Kidney (tissue), 14 donors: ENCODE data around the gene C1QTNF3. TPM values are rescaled to one million over a fixed set of nuclear protein-coding genes. Genes with fewer than 3 reads are reported as not detected.

Source experiments
- DNase-seq, 5 donors: peaks; one replicate each; pipeline ENCODE4 v3.0.0-alpha.2; 2013 to 2020
- FAIRE-seq: peaks from 2 replicates; lab custom pipeline; 2012; peaks lifted over from hg19 to GRCh38; lab: Jason Lieb, UNC
- H3K27ac ChIP-seq, 2 donors: one replicate each; pipeline ENCODE4 v1.7.0; 2013; ENCODE audit warnings: low read depth in 2 of 2, low read length in 2 of 2, inconsistent platforms in 1 of 2
- H3K27me3 ChIP-seq: one replicate; pipeline ENCODE4 v1.7.1; 2013; ENCODE audit warnings: low read length, inconsistent platforms; ENCODE audit not compliant: control insufficient read depth, insufficient read depth
- H3K36me3 ChIP-seq, 3 donors: one replicate each; pipeline versions ENCODE4 v1.7.0 to v1.7.1; 2013; ENCODE audit warnings: low read length in 3 of 3, control low read depth in 1 of 3, inconsistent platforms in 1 of 3; ENCODE audit not compliant: insufficient read depth in 3 of 3, control insufficient read depth in 2 of 3
- H3K4me1 ChIP-seq, 3 donors: one replicate each; pipeline versions ENCODE4 v1.7.0 to v1.7.1; 2013; ENCODE audit warnings: low read length in 3 of 3, inconsistent platforms in 1 of 3, low read depth in 1 of 3; ENCODE audit not compliant: control insufficient read depth in 2 of 3, insufficient read depth in 2 of 3
- H3K4me3 ChIP-seq, 3 donors: one replicate each; pipeline versions ENCODE4 v1.7.0 to v1.8.1; 2013; ENCODE audit warnings: low read length in 3 of 3, control low read depth in 1 of 3, inconsistent platforms in 1 of 3
- H3K9ac ChIP-seq, 3 donors: one replicate each; pipeline versions ENCODE4 v1.7.0 to v1.7.1; 2013; ENCODE audit warnings: low read length in 3 of 3, control low read depth in 1 of 3, inconsistent platforms in 1 of 3
- H3K9me3 ChIP-seq, 3 donors: one replicate each; pipeline versions ENCODE4 v1.7.0 to v1.7.1; 2013; ENCODE audit warnings: low read length in 3 of 3, control low read depth in 1 of 3, inconsistent platforms in 1 of 3; ENCODE audit not compliant: control insufficient read depth in 2 of 3, insufficient read depth in 1 of 3
- intact Hi-C: fragments of 100-400 bp; cut with DNase I; formaldehyde crosslinking; loops from one replicate; pipeline ENCODE4 v1.11.1; 2022
- polyA plus RNA-seq: library from polyadenylated mRNA; stranded (reverse); fragments of 350-450 nt; fragmentation: Illumina TruSeq; extraction: RNeasy Lipid Tissue Mini Kit (QIAGEN cat#74804); gene quantifications from one replicate; pipeline ENCODE4 v1.2.3, GENCODE V29; 2014; ENCODE audit warnings: low read depth, low replicate concordance; ENCODE audit not compliant: insufficient read depth
- total RNA-seq: library from RNA; stranded (reverse); fragmentation: NEBNext Ultra II Directional; extraction: Animal tissue kit (Norgen Biotek cat#: 25700); gene quantifications from one replicate; pipeline ENCODE4 v1.2.1, GENCODE V29; 2021
- TF ChIP-seq, protein P1 (sequence below): IDR thresholded peaks from 3 replicates; pipeline ENCODE4 v1.5.1; 2012; ENCODE audit warnings: mild to moderate bottlenecking, moderate library complexity, borderline replicate concordance; ENCODE audit not compliant: insufficient read depth; ENCODE audit errors: extremely low read depth
- donor health status: control.
- donor health status: control.
- donor health status: control.
- donor health status: control.
- donor health status: control.
- donor health status: DM: yes; HTN: yes; CAD: no.
- donor health status: Normal renal cell carcinoma (clear cell type).

C1QTNF3 gene
- total and polyA plus RNA-seq, 2 donors from 2014 or later, result 6.3 to 38.4 TPM

DNA sequence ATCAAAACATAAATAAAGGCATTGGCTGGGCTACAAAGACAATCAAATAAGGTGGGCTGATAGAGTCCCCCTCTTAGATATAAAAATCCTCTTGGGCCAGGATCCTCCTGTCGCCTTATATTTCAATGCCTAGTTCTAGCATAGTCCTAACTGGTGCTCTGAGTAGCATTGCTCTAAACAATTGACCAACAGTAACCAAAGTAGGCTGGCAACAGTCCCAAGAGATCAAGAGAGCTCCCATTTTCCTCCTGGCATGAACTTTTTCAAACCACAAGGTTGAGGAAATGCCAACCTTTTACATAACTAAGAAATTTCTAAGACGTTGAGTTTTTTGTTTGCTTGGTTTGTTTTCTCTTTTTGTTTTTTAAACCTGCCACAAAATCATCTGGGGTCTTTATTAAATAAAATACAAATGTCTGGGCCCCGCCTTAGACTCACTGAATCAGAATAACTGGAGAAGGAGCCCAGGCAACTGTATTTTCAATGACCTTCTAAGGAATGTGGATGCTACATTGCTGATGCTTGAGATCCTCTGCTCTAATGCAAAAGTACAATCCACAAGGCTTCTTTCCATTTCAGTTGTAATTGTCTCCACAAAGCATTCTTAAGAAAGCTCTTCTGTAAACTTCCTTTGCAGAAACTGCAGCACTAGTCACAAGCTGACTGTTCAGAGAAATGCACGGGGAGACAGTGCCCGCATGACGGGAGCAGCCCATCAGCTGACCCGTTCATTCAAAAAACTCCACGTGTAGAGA lies 61.4 kb downstream of the C1QTNF3 start:
- H3K27ac ChIP-seq, result no peak overlapping the region
- TF ChIP-seq, protein P1, sequence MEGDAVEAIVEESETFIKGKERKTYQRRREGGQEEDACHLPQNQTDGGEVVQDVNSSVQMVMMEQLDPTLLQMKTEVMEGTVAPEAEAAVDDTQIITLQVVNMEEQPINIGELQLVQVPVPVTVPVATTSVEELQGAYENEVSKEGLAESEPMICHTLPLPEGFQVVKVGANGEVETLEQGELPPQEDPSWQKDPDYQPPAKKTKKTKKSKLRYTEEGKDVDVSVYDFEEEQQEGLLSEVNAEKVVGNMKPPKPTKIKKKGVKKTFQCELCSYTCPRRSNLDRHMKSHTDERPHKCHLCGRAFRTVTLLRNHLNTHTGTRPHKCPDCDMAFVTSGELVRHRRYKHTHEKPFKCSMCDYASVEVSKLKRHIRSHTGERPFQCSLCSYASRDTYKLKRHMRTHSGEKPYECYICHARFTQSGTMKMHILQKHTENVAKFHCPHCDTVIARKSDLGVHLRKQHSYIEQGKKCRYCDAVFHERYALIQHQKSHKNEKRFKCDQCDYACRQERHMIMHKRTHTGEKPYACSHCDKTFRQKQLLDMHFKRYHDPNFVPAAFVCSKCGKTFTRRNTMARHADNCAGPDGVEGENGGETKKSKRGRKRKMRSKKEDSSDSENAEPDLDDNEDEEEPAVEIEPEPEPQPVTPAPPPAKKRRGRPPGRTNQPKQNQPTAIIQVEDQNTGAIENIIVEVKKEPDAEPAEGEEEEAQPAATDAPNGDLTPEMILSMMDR, result no peak

DNA sequence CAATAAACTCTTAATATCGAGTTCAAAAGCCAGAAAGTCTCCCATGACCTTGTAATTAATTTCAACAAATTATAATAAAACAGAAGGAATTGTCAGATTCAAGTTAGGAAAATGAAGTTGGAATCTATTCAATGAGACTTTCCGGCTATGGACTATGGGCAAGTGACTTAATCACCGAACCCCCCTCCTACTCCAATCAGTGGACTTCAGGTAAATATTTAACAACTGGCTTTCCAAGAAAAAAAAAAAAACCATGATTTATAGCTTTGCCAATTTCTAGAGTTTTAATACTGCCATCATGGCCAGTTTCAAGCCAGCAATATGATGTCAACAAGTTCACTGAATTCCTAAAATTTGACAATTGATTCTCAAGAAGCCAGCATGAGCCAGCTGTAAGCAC lies 63.0 kb downstream of the C1QTNF3 start:
- Histone ChIP-seq H3K9ac (no peak overlapping the region), H3K27ac (no peak overlapping the region), H3K36me3 (peaks cover 0 to under 1% (median 0%) of the 10 kb centered on the region in 3 donors), H3K4me1 (no peaks in the 10 kb centered on the region), H3K4me3 (no peak overlapping the region), H3K9me3 (peaks cover 0 to under 1% (median 0%) of the 10 kb centered on the region in 3 donors), H3K27me3 (no peaks in the 10 kb centered on the region)
- TF ChIP-seq, protein P1, result no peak
- FAIRE-seq (no peak), DNase-seq (no peak)
- intact Hi-C loops, result no loop called here

More for the DNA sequence above, 61.4 kb downstream of the C1QTNF3 start:
- peaks cover 0 to 5% (median 2%) of the 10 kb centered on the region in 3 donors for H3K36me3 ChIP-seq
- FAIRE-seq, result no peak
- DNase-seq, result no peak
- no peak overlapping the region for H3K9ac ChIP-seq
- H3K4me3 ChIP-seq, result no peak overlapping the region
- no peaks in the 10 kb centered on the region for H3K4me1 ChIP-seq
- peaks cover 0 to 6% (median 0%) of the 10 kb centered on the region in 3 donors for H3K9me3 ChIP-seq
- intact Hi-C loops, result no loop called here
- H3K27me3 ChIP-seq, result no peaks in the 10 kb centered on the region

DNA sequence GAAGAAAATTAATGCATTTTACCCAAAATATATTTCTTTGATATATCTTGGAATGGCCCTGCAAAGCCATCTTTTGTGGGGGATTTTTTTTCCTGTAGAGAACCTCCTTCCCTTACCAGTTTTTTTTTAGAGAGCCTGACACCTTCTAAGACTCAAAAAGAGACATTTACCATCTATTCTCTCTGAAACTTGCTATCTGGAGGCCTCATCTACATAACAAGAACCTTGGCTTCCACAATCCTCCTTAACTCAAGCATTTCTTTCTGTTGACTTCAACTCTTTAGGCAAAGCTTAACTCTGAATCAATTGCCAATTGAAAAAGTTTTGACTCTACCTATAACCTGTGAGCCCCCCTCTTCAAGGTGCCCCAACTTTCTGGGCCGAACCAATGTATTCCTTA lies 64.7 kb downstream of the C1QTNF3 start:
- Histone ChIP-seq H3K4me3 (no peak overlapping the region), H3K27ac (no peak overlapping the region), H3K27me3 (no peaks in the 10 kb centered on the region), H3K9ac (no peak overlapping the region), H3K36me3 (no peaks in the 10 kb centered on the region), H3K4me1 (no peaks in the 10 kb centered on the region), H3K9me3 (no peaks in the 10 kb centered on the region)
- intact Hi-C loops, result no loop called here
- TF ChIP-seq, protein P1, result no peak
- FAIRE-seq (no peak), DNase-seq (no peak)
